GM13977 (cell line): ENCODE results near the gene BEAN1.

ENCODE experiments used
- DNase-seq: peaks from one replicate; pipeline ENCODE4 v3.0.0; 2012; ENCODE audit warnings: low spot score
- CTCF ChIP-seq: IDR thresholded peaks from 2 replicates; pipeline ENCODE4 v1.5.1; 2012; ENCODE audit warnings: mild to moderate bottlenecking, control low read depth; ENCODE audit not compliant: insufficient read depth; ENCODE audit errors: extremely low read depth, missing control alignments
- in situ Hi-C: fragments of 300-500 bp; cut with MboI; formaldehyde crosslinking; loops from one replicate; pipeline ENCODE4 v1.12.0; 2022; ENCODE audit warnings: low sequenced_read_pairs, low pct_unique_long_range_greater_than_20kb, mixed read lengths, inconsistent platforms; ENCODE audit not compliant: unreplicated experiment

Gene BEAN1

GRCh38 chr16:66473051-66473571 is 46.0 kb downstream of the BEAN1 start:
- no peak for DNase-seq
- no peak for TF ChIP-seq CTCF
- in situ Hi-C loops: loop anchor here (10.0 kb wide), 1 partner anchor 68 kb away; no protein-coding TSS in a partner anchor

GRCh38 chr16:66473654-66474519 is 46.8 kb downstream of the BEAN1 start:
- no peak for DNase-seq
- TF ChIP-seq CTCF: no peak
- in situ Hi-C loops: loop anchor here (10.0 kb wide), 1 partner anchor 69 kb away; no protein-coding TSS in a partner anchor

GRCh38 chr16:66474750-66475199 is 47.7 kb downstream of the BEAN1 start:
- DNase-seq: peak; percentile 89
- in situ Hi-C loops: loop anchor here (10.0 kb wide), 1 partner anchor 70 kb away; no protein-coding TSS in a partner anchor
- no peak for TF ChIP-seq CTCF

GRCh38 chr16:66475232-66475631 is 48.1 kb downstream of the BEAN1 start:
- no peak for TF ChIP-seq CTCF
- DNase-seq: peak; percentile 9
- in situ Hi-C loops: loop anchor here (10.0 kb wide), 1 partner anchor 70 kb away; no protein-coding TSS in a partner anchor

- no peak for DNase-seq
- in situ Hi-C loops: loop anchor here (10.0 kb wide), 1 partner anchor 72 kb away; no protein-coding TSS in a partner anchor
- TF ChIP-seq CTCF: no peak
Measured at GRCh38 chr16:66476328-66477027, 49.4 kb downstream of the BEAN1 start.

- TF ChIP-seq CTCF: no peak
- DNase-seq: no peak
- in situ Hi-C loops: loop anchor here (10.0 kb wide), 1 partner anchor 72 kb away; no protein-coding TSS in a partner anchor
Measured at GRCh38 chr16:66477028-66477515, 50.0 kb downstream of the BEAN1 start.
